Measurements from ENCODE around the gene EHMT2. TPM values are rescaled to one million over a fixed set of nuclear protein-coding genes. Genes with fewer than 3 reads are reported as not detected.
"Not testable (repeated sequence)": the region's sequence is repeated elsewhere in the genome, so short reads cannot be mapped to it uniquely, and the experiment has no call there.

EHMT2 gene
- total RNA-seq, 1 experiment from 2014 or later = 49.6 TPM

DNA sequence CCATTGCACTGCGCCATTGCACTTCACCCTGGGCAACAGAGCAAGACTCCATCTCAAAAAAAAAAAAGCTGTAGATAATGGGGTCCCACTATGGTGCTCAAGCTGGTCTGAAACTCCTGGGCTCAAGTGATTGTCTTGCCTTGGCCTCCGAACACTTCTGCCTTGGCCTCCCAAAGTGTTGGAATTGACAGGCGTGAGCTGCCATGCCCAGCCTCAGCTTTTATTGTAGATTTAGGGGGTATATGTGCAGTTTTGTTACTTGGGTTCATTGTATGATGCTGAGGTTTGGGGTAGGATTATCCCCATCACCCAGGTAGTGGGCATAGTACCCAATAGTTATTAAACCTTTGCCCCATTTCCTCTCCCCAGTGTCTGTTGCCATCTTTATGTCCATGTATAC is 58.5 kb downstream of the EHMT2 start:
- no peak for DNase-seq (ENCODE audit: low spot score)

DNA sequence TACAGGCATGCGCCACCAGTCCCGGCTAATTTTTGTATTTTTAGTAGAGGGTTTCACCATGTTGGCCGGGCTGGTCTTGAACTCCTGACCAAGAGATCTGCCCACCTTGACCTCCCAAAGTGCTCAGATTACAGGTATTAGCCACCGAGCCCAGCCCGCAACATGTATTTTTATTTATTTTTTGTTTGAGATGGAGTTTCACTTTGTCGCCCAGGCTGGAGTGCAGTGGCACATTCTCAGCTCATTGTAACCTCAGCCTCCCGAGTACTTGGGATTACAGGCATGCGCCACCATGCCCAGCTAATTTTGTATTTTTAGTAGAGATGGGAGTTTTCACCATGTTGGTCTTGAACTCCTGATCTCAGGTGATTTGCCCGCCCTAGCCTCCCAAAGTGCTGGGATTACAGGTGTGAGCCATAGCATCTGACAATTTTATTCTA is 59.4 kb downstream of the EHMT2 start:
- DNase-seq (ENCODE audit: low spot score) = not testable (repeated sequence)

DNA sequence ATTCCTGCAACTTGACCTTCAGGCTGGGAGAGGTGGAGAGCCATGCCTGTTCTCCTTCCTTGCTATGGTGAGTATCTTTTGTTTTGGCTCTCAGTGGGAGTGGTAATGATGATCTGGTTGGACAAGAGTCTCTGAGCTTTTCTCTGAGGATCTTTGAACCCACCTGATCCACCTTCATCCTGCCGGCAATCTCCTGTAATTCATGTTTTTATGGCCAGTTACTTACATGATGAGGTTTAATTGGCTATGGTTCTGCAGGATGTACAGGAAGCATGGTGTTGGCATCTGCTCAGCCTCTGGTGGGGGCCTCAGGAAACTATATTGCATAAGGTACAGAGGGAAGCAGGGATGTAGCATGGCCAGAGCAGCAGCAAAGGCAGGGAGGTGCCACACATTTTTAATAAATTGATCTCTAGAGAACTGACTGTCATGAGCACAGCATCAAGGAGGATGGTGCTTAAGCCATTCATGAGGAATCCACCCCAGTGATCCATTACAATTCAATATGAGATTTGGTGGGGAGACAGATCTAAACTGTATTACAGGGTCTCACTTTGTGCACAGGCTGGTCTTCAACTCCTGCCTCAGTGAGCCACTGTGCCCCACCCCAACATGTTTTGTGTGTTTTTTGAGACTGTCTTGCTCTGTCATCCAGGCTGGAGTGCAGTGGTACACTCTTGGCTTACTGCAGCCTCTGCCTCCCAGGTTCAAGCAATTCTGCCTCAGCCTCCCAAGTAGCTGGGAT is 60.0 kb downstream of the EHMT2 start:
- DNase-seq (ENCODE audit: low spot score) = no peak

DNA sequence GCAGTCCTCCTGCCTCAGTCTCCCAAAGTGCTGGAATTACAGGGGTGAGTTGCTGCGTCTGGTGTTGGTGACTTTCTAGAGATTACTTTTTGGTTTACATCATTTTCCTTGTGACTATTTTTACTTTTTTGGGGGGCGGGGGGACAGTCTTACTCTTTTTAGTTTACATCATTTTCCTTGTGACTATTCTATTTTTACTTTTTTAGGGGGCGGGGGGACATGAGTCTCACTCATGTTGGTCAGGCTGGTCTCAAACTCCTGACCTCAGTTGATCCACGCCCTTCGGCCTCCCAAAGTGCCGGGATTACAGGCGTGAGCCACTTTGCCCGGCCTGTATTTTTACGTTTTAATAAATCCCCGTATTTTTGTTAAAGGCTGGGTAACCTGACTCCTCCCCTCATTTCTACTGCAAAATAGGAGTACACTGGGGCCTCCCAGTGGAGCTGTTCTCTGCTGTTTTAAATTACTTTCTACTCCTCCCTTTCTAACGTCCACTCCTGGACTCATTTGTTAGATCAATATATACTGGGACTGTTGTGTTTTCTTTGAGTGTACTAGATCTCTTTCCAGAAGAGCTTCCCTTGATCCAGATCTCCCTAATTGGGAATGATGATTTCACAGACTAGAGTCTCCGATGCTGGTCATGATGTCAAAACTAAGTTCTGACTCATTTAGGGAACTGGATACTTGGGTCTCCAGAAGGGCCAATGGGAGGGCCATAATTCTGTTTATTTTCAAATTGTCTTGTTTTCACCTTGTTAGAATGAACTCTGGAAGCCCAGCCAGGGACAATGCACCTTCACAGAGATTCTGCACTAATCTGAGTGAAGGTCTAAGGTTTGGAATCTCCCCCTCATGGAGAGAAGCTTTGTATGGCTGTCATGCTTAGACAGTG is 60.8 kb downstream of the EHMT2 start:
- DNase-seq (ENCODE audit: low spot score) = no peak

DNA sequence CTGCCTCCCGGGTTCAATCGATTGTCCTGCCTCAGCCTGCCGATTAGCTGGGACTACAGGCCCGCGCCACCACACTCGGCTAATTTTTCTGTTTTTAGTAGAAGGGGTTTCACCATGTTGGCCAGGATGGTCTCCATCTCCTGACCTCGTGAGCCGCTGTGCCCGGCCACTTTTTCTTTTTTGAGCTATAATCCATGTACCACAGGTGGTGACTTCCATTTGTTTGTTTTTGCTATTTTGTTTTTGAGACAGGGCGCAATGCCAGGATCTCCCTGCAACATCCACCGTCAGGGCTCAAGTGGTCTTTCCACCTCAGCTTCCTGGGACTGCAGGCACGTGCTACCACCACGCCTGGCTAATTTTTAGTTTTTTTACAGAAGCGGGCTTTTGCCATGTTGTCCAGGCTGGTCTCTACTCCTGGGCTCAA is 61.4 kb downstream of the EHMT2 start:
- no peak for DNase-seq (ENCODE audit: low spot score)

DNA sequence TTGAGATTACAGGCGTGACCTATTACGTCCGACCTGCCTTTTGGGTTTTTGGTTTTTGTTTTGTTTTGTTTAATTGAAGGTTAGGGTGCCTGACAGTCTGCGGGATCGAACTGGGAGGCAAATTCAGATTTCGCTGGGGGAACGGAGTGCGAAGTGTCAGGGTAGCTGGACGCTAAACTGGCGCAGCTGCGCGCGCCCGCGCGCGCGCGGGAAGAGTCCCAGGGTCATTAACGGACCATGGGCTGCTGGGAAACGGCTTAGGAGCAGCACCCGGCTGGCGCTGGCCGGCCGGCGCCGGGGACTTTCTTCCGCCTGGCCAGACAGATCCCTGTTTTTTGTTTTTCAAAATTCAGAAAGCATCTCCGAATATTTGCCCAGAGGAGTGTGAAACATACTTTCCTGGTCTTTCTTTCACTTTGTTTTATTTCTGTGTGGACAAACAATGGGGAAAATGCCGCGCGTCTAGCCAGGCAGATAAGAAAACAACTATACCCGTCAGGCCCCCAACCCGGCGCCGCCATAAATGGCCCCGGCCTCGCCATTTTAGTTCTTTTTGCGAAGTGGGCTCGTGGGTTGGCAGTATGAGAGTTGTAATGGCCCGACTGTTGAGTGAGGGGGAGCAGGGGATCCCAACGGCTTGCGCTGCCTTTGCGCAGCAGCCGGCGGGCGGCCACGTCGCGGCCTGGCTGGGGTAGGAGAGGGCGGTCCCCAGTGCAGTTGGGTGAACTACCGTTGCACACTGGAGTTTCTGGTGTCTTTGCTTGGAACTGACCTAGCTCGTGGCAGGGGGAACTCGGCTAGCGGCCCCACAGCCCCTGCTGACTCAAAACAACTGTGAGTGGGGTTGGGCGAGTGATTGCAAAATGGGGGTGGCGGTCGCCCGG is 62.9 kb downstream of the EHMT2 start:
- peak; percentile 72 for DNase-seq (ENCODE audit: low spot score)

DNA sequence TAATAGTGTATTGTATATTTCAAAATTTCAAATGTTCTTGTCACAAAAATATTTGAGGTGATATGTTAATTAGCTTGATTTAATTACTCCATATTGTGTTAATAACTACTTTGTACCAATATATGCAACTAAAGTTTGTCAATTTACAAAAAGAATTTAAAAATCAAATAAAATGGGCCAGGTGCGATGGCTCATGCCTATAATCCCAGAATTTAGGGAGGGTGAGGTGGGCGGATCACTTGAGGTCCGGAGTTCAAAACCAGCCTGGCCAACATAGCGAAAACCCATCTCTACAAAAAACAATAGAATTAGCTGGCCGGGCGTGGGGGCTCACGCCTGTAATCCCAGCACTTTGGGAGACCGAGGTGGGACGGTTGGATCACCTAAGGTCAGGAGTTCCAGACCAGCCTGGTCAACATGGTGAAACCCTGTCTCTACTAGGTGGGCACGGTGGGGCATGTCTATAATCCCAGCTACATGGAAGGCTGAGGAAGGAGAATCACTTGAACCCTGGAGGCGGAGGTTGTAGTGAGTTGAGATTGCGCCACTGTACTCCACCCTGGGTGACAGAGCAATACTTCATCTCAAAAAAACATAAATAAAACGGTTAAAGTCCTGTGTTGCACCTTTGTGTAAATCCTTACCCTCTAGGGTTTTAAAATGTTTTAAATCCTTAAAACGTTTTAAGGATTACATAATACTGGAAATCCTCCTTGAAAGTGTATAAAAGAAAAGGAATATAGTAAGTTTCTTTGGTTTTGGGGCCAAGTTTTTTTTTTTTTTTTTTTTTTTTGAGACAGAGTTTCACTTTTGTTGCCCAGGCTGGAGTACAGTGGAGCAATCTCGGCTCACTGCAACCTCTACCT is 65.9 kb downstream of the EHMT2 start:
- no peak for DNase-seq (ENCODE audit: low spot score)

DNA sequence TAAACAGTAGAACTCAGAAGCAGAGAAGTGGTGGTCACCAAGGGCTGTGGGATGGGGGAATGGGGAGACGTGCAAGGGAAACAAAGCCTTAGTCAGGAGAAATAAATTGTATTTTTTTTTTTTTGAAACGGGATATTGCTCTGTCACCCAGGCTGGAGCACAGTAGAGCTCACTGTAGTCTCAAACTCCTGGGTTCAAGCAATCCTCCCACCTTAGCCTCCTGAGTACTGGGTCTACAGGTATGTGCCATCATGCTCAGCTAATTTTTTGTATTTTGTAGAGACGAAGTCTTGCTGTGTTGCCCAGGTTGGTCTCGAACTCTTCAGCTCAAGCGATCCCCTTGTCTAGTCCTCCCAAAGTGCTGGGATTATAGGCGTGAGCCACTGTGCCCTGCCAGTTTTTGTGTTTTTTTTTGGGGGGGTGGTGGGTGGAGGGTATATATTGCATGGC is 66.6 kb downstream of the EHMT2 start:
- no peak for DNase-seq (ENCODE audit: low spot score)

Other genes starting within 250 kb of the EHMT2 start
- 122 and 138 TPM in 2 replicates for gene BAG6, start 245.0 kb downstream of the EHMT2 start, total RNA-seq (2014; rRNA removed; shearing (Covaris generic))
- gene APOM, start 241.8 kb downstream of the EHMT2 start, total RNA-seq (2014; rRNA removed; shearing (Covaris generic)) = 0.91 and 1.1 TPM in 2 replicates
- gene C6orf47, start 236.9 kb downstream of the EHMT2 start, total RNA-seq (2014; rRNA removed; shearing (Covaris generic)) = 19.3 and 20.8 TPM in 2 replicates
- 13.4 and 15.9 TPM in 2 replicates for gene GPANK1, start 232.7 kb downstream of the EHMT2 start, total RNA-seq (2014; rRNA removed; shearing (Covaris generic))
- gene CSNK2B, start 231.6 kb downstream of the EHMT2 start, total RNA-seq (2014; rRNA removed; shearing (Covaris generic)) = 443 and 553 TPM in 2 replicates
- gene LY6G5B, start 227.7 kb downstream of the EHMT2 start, total RNA-seq (2014; rRNA removed; shearing (Covaris generic)) = not detected in 2 replicates
- 0.97 TPM in 1 of 2 replicates, not detected in the other for gene LY6G5C, start 216.6 kb downstream of the EHMT2 start, total RNA-seq (2014; rRNA removed; shearing (Covaris generic))
- 28.0 and 34.6 TPM in 2 replicates for gene ABHD16A, start 194.4 kb downstream of the EHMT2 start, total RNA-seq (2014; rRNA removed; shearing (Covaris generic))
- gene LY6G6F, start 190.8 kb downstream of the EHMT2 start, total RNA-seq (2014; rRNA removed; shearing (Covaris generic)) = not detected in 2 replicates
- gene LY6G6D, start 182.3 kb downstream of the EHMT2 start, total RNA-seq (2014; rRNA removed; shearing (Covaris generic)) = not detected in 2 replicates
- not detected in 2 replicates for gene LY6G6C, start 176.0 kb downstream of the EHMT2 start, total RNA-seq (2014; rRNA removed; shearing (Covaris generic))
- not detected in 2 replicates for gene MPIG6B, start 174.3 kb downstream of the EHMT2 start, total RNA-seq (2014; rRNA removed; shearing (Covaris generic))
- gene DDAH2, start 168.4 kb downstream of the EHMT2 start, total RNA-seq (2014; rRNA removed; shearing (Covaris generic)) = 75.2 and 101 TPM in 2 replicates
- 710 and 730 TPM in 2 replicates for gene CLIC1, start 161.2 kb downstream of the EHMT2 start, total RNA-seq (2014; rRNA removed; shearing (Covaris generic))
- 5.3 and 10.8 TPM in 2 replicates for gene MSH5, start 157.7 kb downstream of the EHMT2 start, total RNA-seq (2014; rRNA removed; shearing (Covaris generic))
- 0.21 and 2.8 TPM in 2 replicates for gene SAPCD1, start 135.0 kb downstream of the EHMT2 start, total RNA-seq (2014; rRNA removed; shearing (Covaris generic))
- gene VWA7, start 120.4 kb downstream of the EHMT2 start, total RNA-seq (2014; rRNA removed; shearing (Covaris generic)) = 0.37 and 2.2 TPM in 2 replicates
- 37.3 and 37.5 TPM in 2 replicates for gene VARS1, start 101.9 kb downstream of the EHMT2 start, total RNA-seq (2014; rRNA removed; shearing (Covaris generic))
- gene LSM2, start 90.7 kb downstream of the EHMT2 start, total RNA-seq (2014; rRNA removed; shearing (Covaris generic)) = 108 and 123 TPM in 2 replicates
- 0.85 and 1.0 TPM in 2 replicates for gene HSPA1L, start 82.4 kb downstream of the EHMT2 start, total RNA-seq (2014; rRNA removed; shearing (Covaris generic))
- gene HSPA1A, start 82.2 kb downstream of the EHMT2 start, total RNA-seq (2014; rRNA removed; shearing (Covaris generic)) = 29.8 and 31.5 TPM in 2 replicates
- 84.4 and 109 TPM in 2 replicates for gene HSPA1B, start 70.0 kb downstream of the EHMT2 start, total RNA-seq (2014; rRNA removed; shearing (Covaris generic))
- gene NEU1, start 34.9 kb downstream of the EHMT2 start, total RNA-seq (2014; rRNA removed; shearing (Covaris generic)) = 91.5 and 101 TPM in 2 replicates
- not detected in 2 replicates for gene SLC44A4, start 18.7 kb downstream of the EHMT2 start, total RNA-seq (2014; rRNA removed; shearing (Covaris generic))
- gene ZBTB12, start 4.4 kb upstream of the EHMT2 start, total RNA-seq (2014; rRNA removed; shearing (Covaris generic)) = 0.62 and 0.70 TPM in 2 replicates
- 0.75 TPM in 1 of 2 replicates, not detected in the other for gene C2, start 30.0 kb upstream of the EHMT2 start, total RNA-seq (2014; rRNA removed; shearing (Covaris generic))
- gene CFB, start 48.4 kb upstream of the EHMT2 start, total RNA-seq (2014; rRNA removed; shearing (Covaris generic)) = 1.5 and 4.3 TPM in 2 replicates
- 140 and 141 TPM in 2 replicates for gene NELFE, start 61.3 kb upstream of the EHMT2 start, total RNA-seq (2014; rRNA removed; shearing (Covaris generic))
- gene SKIC2, start 61.5 kb upstream of the EHMT2 start, total RNA-seq (2014; rRNA removed; shearing (Covaris generic)) = 21.1 and 23.8 TPM in 2 replicates
- gene DXO, start 74.4 kb upstream of the EHMT2 start, total RNA-seq (2014; rRNA removed; shearing (Covaris generic)) = 11.0 and 13.5 TPM in 2 replicates
- 7.2 and 8.5 TPM in 2 replicates for gene C4A, start 84.4 kb upstream of the EHMT2 start, total RNA-seq (2014; rRNA removed; shearing (Covaris generic))
- 6.5 and 10.9 TPM in 2 replicates for gene C4B, start 117.1 kb upstream of the EHMT2 start, total RNA-seq (2014; rRNA removed; shearing (Covaris generic))
- gene CYP21A2, start 140.7 kb upstream of the EHMT2 start, total RNA-seq (2014; rRNA removed; shearing (Covaris generic)) = 0.48 TPM in 1 of 2 replicates, not detected in the other
- 0.06 and 0.29 TPM in 2 replicates for gene TNXB, start 211.6 kb upstream of the EHMT2 start, total RNA-seq (2014; rRNA removed; shearing (Covaris generic))
- gene ATF6B, start 230.5 kb upstream of the EHMT2 start, total RNA-seq (2014; rRNA removed; shearing (Covaris generic)) = 17.1 and 23.4 TPM in 2 replicates
- gene FKBPL, start 232.6 kb upstream of the EHMT2 start, total RNA-seq (2014; rRNA removed; shearing (Covaris generic)) = 11.7 and 14.2 TPM in 2 replicates